GM19397 (cell line): Measurements from ENCODE around the gene INTS1.

ENCODE experiments used
- ATAC-seq: cut with Tn5 transposase; IDR thresholded peaks from one replicate; pipeline ENCODE4 v1.9.1; 2021; ENCODE audit warnings: mild to moderate bottlenecking, moderate library complexity; ENCODE audit not compliant: unreplicated experiment

The INTS1 gene

DNA sequence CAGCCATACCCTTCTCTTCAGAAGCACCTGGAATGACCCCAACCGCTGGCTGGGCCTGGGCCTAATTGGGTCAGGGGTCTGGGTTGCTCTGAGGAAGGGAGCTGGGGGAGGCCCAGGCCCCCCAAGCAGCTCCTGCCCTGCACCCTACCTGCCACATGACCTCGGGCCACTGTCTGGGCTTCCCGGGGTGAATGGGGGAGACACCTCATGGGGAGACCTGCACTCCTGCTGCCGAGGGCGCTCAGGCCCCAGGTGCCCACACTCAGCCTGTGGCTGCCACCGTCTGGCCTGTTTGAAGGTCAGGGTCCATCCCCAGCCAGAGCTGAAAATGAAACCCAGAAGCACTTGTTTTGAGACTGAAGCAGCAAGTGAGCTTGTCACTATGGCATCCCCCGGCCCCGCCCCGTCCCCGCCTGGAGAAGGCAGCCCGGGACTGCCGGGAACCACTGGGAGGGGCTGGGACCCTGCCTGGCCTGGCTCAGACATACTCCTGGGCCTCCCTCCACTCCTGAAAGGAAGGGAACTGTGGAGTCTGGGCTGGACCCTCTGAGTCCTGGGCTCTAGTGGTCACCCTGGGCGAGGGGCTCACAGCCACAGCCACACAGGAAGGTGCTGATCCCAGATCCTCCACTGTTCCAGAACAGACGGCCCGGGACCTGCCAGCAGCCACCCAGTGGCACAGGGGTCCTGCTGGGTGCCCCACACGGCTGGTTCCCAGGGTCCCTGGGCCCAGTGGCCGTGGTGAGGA lies 37.5 kb downstream of the INTS1 start:
- ATAC-seq, result no peak

GRCh38 chr7:1464694-1465093 lies 39.5 kb downstream of the INTS1 start:
- no peak for ATAC-seq

GRCh38 chr7:1463676-1464223 lies 40.4 kb downstream of the INTS1 start:
- ATAC-seq, result no peak

DNA sequence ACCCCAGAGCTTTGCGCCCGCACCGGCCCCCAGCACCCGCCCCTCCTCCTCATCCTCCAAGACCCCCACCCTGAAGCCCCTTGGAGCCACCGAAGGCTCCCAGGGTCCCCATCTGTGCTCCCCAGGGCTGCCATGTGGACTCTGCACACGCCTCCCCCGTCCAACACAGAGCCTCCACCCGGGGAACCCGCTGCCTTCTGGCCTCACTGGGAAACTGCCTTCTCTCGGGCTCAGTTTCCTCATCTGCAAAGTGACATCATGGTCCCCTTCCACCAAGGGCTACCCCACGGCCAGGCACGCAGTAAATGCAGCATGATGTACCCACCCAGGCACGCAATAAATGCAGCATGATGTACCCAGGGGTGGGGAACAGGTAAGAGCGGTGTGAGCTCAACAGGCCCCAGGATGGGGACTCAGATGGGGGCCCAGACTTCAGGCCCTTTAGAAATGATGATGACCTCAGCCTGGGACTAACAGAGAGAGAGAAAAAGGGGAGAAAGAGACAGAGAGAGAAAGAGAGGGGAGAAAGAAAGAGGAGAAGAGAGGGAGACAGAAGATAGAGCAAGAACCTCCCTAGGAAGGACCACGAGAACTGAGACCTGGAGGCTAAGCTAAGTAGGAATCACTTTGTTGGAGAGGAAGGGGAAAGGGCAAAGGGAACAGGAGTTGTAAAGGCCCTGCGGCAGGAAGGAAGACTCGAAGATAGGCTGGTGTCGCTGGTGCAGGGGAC lies 42.4 kb downstream of the INTS1 start:
- ATAC-seq, result no peak

GRCh38 chr7:1460821-1461645 lies 43.2 kb downstream of the INTS1 start:
- ATAC-seq, result no peak

GRCh38 chr7:1459920-1460820 lies 44.0 kb downstream of the INTS1 start:
- ATAC-seq, result no peak

DNA sequence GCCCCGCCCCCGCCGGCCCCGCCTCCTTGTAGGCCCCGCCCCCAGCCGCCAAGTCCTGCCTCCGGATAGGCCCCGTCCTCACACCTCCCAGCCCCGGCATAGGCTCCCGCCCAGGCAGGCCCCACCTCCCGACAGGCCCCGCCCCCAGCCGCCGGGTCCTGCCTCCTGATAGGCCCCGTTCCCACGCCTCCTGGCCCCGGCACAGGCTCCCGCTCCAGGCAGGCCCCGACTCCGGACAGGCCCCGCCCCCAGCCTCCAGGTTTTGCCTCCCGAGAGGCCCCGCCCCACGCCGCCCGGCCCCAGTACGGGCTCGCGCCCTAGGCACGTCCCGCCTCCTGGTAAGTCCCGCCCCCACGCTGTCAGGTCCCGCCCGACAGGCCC lies 44.7 kb downstream of the INTS1 start:
- peak; percentile 88 for ATAC-seq

GRCh38 chr7:1458683-1459511 lies 45.3 kb downstream of the INTS1 start, which contains the start of gene MICALL2:
TSS of gene MICALL2 (minus strand) at chr7:1459470. CDS start at chr7:1459326, 144 bp downstream.
- peak; percentile 21 for ATAC-seq

- no peak for ATAC-seq
Measured at GRCh38 chr7:1457949-1458682, 46.1 kb downstream of the INTS1 start.

DNA sequence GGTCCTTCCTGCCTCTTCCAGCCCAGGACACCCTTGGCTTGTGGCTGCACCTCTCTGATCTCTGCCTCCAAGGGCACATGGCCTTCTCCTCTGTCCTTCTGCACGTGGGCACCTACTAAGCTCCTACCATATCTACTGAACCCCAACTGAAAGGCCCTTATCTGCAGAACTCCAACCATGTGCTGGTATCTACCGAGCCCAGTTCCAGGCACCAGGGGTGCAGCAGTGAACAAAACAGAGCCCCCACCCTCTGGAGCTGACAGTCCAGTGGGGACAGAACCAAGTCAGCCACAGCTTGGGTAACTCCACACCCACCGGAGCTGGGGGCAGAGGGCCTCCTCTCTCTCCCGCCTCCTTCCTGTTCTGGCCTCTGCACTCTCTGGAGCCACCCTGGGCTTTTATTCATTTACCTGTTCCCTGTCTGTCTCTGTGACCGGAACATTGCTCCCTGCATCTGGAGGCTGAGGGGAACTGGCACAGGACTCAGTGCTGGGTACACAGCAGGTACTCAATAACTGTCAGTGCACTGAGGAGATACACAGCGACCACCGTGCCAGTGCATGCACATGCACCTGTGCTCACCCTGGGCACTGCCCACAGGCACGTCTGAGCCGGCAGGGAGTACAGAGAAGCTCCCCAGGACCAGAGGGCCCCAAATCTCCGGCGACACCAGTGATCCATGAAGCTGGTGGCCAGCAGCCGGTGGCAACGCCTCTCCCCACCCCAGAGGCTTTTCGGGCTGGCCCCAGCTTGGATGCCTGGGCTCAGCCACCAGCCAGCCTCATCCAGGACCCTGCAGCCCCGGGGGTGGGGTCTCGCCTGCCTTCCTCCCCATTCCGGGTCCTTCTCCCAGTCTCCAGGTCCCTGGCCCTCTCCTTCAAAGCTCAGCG lies 46.9 kb downstream of the INTS1 start:
- ATAC-seq, result no peak

- ATAC-seq, result no peak
Measured at GRCh38 chr7:1455955-1456354, 48.2 kb downstream of the INTS1 start.

- no peak for ATAC-seq
Measured at GRCh38 chr7:1455241-1455939, 48.8 kb downstream of the INTS1 start.

GRCh38 chr7:1454542-1454941 lies 49.6 kb downstream of the INTS1 start:
- ATAC-seq, result no peak

DNA sequence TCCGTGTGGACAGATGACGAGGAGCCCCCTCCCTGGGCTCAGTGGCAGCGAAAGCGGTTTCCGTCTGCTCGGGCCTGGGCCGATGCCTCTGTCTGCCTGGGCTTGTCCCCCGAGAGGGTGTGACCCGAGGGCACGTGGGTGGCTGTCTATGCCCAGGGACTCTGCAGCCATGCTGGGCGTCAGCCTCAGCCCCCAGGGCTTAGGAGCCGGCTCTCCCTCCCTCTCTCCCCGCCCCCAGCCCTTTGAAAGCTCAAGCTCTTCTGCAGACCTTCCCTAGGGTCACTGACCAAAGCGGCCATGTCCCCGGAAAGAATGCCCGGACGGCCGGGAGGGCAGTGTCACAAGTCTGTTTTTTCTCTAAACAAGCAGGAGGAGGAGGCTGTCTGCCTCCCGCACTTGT lies 52.0 kb downstream of the INTS1 start:
- no peak for ATAC-seq

DNA sequence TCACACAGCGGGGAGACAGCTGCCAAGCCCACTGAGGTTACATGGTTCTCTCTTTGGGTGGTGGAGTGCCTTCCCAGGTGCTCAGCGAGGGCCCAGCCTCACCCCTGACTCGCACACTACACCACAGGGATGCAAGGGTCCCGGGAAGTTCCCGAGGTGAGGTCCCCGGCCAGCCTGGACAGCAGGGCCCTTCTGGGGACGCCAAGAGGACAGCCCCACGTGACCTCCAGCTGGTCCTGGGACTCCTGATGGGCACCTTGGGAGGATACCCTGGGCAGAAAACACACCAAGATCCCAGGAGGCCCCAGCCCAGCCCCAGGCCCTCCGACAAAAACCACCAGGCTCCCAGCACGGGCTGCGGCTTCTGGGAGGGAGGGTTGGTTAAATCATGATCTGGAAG lies 53.2 kb downstream of the INTS1 start:
- no peak for ATAC-seq

GRCh38 chr7:1450431-1450830 lies 53.8 kb downstream of the INTS1 start:
- ATAC-seq, result no peak

GRCh38 chr7:1449951-1450350 lies 54.2 kb downstream of the INTS1 start:
- ATAC-seq, result no peak
